ENCODE results near the gene COA5. TPM values are rescaled to one million over a fixed set of nuclear protein-coding genes. Genes with fewer than 3 reads are reported as not detected.

Gene COA5
- total and polyA plus RNA-seq, 2 experiments from 2014 or later: 33.3 to 113 TPM

- no peak for ATAC-seq
- H3K9me3 Mint-ChIP-seq: peaks cover 8% of the 10 kb centered on the region; the same call in 2 of the 3 replicates
- H3K9me2 ChIP-seq (ENCODE audit: insufficient read depth): 0 out of 2 replicates have a peak, but pooled peaks cover 4% of the 10 kb centered on the region
- no peak overlapping the region for H3K4me2 ChIP-seq
- H3K27me3 Mint-ChIP-seq (ENCODE audit: insufficient read depth, low read depth, poor library complexity): peaks cover 9% of the 10 kb centered on the region
- no peaks in the 10 kb centered on the region; the same call in 2 of the 3 replicates for H3K4me1 Mint-ChIP-seq
- H3F3A ChIP-seq (replicated peaks; ENCODE audit: low read depth): no peaks in the 10 kb centered on the region
- peaks cover 25% of the 10 kb centered on the region for H3K36me3 Mint-ChIP-seq (ENCODE audit: low read depth)
- DNase-seq (ENCODE audit: low spot score): no peak
- H3K27ac ChIP-seq (ENCODE audit: low read depth): no peak overlapping the region
- no peak overlapping the region for H2AFZ ChIP-seq
- no peak overlapping the region for H3K4me3 Mint-ChIP-seq
- no peak overlapping the region for H3K4me3 ChIP-seq
- no peaks in the 10 kb centered on the region for H3K27me3 ChIP-seq (ENCODE audit: insufficient read depth)
- no peaks in the 10 kb centered on the region for H3K4me1 ChIP-seq (ENCODE audit: insufficient read depth)
- no peaks in the 10 kb centered on the region; the same call in 1 of the 2 replicates for H4K20me1 ChIP-seq (replicated peaks; ENCODE audit: insufficient read depth)
- H3K79me2 ChIP-seq (replicated peaks; ENCODE audit: insufficient read depth): no peaks in the 10 kb centered on the region
- no peaks in the 10 kb centered on the region for H3K36me3 ChIP-seq (ENCODE audit: insufficient read depth)
- H3K27ac Mint-ChIP-seq: no peak overlapping the region
- TF ChIP-seq, protein P1, sequence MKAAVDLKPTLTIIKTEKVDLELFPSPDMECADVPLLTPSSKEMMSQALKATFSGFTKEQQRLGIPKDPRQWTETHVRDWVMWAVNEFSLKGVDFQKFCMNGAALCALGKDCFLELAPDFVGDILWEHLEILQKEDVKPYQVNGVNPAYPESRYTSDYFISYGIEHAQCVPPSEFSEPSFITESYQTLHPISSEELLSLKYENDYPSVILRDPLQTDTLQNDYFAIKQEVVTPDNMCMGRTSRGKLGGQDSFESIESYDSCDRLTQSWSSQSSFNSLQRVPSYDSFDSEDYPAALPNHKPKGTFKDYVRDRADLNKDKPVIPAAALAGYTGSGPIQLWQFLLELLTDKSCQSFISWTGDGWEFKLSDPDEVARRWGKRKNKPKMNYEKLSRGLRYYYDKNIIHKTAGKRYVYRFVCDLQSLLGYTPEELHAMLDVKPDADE (IDR thresholded peaks at IDR 0.05): no peak
- no peak for TF ChIP-seq EZH2phosphoT487 (IDR thresholded peaks at IDR 0.05; ENCODE audit: unreplicated experiment)
- no peak for TF ChIP-seq EZH2 (IDR thresholded peaks at IDR 0.05; ENCODE audit: low read depth, unreplicated experiment)
- TF ChIP-seq ZNF331 (CRISPR knock-in tag; IDR thresholded peaks at IDR 0.05; ENCODE audit: low read depth): no peak
- no peak for TF ChIP-seq CREB1 (CRISPR knock-in tag; IDR thresholded peaks at IDR 0.05; ENCODE audit: low read depth)
- TF ChIP-seq ZNF114 (CRISPR knock-in tag; IDR thresholded peaks at IDR 0.05): no peak
- no peak for TF ChIP-seq STAT1 (IDR thresholded peaks at IDR 0.05; ENCODE audit: unreplicated experiment)
- TF ChIP-seq ZNF462 (CRISPR knock-in tag; IDR thresholded peaks at IDR 0.05): no peak
These were observed 15.7 kb downstream of the COA5 start for GRCh38 chr2:98592565-98592964.
